GM21515 (cell line): ENCODE measurements around the gene PRPSAP2.
A peak's percentile ranks its signal among the peaks of the same experiment; 100 is the strongest.
"Not testable (repeated sequence)": the region's sequence is repeated elsewhere in the genome, so short reads cannot be mapped to it uniquely, and the experiment has no call there.

ENCODE experiments used
- ATAC-seq: cut with Tn5 transposase; IDR thresholded peaks from one replicate; pipeline ENCODE4 v1.9.1; 2021; ENCODE audit not compliant: unreplicated experiment

PRPSAP2 gene, protein sequence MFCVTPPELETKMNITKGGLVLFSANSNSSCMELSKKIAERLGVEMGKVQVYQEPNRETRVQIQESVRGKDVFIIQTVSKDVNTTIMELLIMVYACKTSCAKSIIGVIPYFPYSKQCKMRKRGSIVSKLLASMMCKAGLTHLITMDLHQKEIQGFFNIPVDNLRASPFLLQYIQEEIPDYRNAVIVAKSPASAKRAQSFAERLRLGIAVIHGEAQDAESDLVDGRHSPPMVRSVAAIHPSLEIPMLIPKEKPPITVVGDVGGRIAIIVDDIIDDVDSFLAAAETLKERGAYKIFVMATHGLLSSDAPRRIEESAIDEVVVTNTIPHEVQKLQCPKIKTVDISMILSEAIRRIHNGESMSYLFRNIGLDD

DNA sequence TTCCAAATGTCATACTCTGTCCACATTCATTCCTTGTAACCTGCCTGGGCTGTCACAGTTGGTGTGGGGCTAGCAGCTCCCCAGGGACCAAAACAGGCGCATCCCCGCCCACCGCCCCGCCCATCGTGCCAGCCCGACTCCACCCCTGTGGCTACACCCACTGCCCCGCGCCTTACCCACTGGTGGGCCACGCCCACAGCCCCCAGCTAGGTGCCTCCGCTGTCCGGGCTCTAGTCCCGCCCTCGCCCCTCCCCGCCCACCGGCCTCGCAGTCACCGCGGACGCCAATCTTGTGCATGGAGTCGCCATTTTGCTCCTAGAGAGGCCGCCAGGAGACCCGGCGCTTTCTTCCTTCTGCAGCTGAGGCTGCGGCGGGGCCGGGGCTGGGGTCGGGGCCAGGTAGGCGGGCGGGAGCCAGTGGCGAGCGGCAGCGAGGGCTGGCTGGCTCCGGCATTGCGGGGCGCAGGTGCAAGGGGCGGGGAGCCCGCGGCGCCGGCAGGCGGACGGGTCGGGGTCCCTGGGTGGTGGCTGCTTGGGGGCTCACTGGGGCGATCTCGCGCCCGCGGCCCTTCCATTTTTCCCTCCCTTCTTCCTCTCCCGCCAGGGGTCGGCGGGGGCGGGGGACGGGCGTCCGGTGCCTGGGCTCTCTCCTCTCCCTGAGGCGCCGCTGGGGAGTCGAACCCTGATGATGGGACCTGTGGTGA lies at the start of gene PRPSAP2:
Gene PRPSAP2 (plus strand): TSS at position 268 of the 703 bp plus-strand sequence. CDS start 7,703 bp downstream, outside the sequence.
- peak; percentile 61 for ATAC-seq

- ATAC-seq = not testable (repeated sequence)
These were observed 42.0 kb upstream of the PRPSAP2 start for GRCh38 chr17:18815924-18816323.

- ATAC-seq = not testable (repeated sequence)
These were observed 41.2 kb upstream of the PRPSAP2 start for GRCh38 chr17:18816489-18817371.

DNA sequence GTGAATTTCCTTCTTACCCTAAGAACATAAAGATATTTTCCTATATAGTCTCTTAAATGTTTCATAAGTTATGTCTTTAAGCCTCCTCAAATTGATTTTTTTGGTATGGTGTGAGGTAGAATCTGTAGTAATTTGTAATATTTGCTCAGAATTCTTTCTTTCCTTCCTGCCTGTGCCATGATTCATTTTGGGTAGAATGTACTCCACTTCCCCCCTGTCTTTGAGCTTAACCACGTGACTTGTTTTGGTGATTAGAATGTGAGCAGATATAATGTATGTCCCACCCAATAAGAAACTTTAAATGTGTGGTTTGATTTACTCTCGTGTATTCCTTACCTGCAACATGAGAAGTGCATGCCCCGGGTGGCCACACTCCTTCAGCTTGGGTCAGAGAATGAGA lies 36.5 kb upstream of the PRPSAP2 start:
- ATAC-seq = not testable (repeated sequence)

- not testable (repeated sequence) for ATAC-seq
These were observed 30.3 kb upstream of the PRPSAP2 start for GRCh38 chr17:18827613-18828012.

GRCh38 chr17:18848501-18848900 lies 9.4 kb upstream of the PRPSAP2 start:
- ATAC-seq = no peak

GRCh38 chr17:18850679-18851078 lies 7.3 kb upstream of the PRPSAP2 start:
- ATAC-seq = no peak

GRCh38 chr17:18851201-18851600 lies 6.7 kb upstream of the PRPSAP2 start:
- ATAC-seq = no peak

GRCh38 chr17:18854956-18855355 lies 3.0 kb upstream of the PRPSAP2 start:
- no peak for ATAC-seq

- peak; percentile 68 for ATAC-seq
These were observed 1.9 kb upstream of the PRPSAP2 start for GRCh38 chr17:18855831-18856569.

DNA sequence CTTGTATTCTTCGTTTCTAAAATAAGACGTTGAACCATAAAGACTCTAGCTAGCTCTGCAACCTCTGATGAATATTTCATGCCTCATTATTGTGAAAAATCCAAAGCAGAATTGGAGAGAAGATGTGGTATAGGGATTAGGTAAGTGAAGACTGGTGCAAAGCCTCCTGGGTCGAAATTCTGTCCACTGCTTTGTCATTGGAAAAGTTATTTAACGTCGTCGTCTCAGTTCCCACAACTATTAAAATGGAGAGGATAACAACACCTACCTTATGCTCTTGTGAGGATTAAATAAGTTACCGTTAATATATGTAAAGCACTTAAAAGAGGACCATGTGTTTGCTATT lies 1.4 kb upstream of the PRPSAP2 start:
- no peak for ATAC-seq

DNA sequence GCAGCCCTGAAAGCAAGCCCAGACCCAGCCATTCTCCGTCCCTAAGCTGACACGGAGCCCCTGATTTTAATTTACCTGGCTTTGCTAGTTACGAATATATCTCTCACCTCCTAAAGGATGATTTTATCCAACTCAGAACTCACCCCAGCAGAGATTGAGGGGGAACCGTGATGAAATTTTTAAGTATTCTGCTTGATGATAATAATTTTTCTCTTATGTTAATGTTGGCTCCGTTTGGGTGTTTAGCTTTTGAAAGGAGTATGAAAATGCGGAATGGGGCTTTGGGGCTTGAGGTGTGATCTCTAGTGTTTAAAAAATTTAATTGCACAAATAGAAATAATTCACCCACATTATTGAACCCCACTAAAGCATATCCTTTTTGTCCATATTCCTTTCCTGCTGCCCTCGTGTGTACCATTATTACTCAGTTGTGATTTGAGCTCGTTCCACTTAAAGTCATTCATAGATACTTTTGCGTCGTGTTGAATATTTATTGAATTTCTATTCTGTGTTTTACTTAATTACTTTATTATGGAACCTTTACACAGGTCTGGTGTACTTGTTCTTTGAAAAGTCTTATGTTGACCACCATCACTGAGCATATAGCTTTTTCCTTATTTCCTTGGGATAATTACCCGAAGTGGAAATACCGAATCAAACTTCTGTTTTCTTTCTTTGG lies 775 bp downstream of the PRPSAP2 start:
- no peak for ATAC-seq

DNA sequence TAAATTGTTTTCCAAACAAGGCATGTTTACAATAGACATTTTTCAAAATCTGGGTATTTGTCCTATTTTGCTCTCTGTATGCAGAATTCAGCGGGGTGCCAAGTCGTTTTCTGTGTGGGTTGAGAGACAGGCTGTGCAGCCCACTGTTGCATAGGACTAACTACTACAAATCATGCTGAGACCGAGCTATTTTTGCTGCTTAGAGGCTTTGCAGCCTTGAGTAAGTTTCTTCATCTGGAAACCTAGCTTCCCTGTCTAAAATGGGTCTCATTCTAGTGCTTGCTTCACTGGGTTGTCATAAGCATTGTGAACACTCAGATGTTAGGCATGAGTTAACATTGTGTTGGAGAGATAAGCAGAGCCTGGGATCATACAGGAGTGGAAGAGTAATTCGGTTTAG lies 1.3 kb downstream of the PRPSAP2 start:
- no peak for ATAC-seq

DNA sequence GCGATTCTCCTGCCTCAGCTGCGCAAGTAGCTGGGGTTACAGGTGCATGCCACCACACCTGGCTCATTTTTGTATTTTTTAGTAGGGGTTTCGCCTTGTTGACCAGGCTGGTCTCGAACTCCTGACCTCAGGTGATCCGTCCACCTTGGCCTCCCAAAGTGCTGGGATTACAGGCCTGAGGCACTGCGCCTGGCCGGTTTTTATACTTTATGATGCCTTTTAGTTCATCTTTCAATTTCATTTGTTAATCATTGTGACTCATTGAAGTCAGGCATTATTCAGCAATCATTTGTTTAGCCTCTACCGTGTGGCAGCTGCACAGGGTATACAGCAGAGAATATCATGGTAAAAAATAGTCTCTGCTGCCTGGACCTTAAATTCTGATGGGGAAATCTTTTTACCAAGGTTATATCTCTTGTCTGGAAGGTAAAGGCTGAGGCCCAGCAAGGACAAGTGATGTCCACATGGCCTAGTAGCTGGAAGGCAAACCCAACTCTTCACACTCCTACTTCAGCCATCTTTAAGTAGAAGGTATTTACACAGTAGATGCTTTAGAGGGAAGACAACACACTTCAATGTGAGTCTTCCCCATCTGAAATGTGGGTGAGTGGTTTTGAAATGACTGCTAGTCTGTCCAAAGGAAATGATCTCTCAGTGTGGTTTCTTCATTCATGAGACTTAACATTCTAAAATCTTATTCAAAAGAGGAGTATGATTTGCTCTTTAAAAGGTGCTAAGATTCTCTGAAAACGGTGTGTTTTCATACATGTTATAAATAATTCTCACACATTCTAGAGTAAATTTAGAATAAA lies 2.4 kb downstream of the PRPSAP2 start:
- ATAC-seq = peak; percentile 34

- ATAC-seq = no peak
These were observed 4.1 kb downstream of the PRPSAP2 start for GRCh38 chr17:18862011-18862410.

DNA sequence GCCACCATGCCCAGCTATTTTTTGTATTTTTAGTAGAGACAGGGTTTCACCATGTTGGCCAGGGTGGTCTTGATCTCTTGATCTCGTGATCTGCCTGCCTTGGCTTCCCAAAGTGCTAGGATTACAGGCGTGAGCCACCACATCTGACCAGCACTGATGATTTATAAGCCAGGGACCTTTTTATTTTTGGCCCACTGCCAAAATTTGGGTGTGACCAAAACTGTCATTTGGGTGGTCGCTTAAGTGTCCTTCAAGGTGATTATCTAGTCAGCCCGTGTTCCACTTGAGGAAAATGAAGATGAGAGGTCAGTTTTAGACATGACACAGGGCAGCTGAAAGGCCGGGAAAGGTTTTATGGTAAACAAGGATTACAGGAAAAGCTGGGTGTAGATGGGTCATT lies 7.1 kb downstream of the PRPSAP2 start:
- ATAC-seq = not testable (repeated sequence)

GRCh38 chr17:18866866-18867813 lies 9.2 kb downstream of the PRPSAP2 start:
- ATAC-seq = no peak

DNA sequence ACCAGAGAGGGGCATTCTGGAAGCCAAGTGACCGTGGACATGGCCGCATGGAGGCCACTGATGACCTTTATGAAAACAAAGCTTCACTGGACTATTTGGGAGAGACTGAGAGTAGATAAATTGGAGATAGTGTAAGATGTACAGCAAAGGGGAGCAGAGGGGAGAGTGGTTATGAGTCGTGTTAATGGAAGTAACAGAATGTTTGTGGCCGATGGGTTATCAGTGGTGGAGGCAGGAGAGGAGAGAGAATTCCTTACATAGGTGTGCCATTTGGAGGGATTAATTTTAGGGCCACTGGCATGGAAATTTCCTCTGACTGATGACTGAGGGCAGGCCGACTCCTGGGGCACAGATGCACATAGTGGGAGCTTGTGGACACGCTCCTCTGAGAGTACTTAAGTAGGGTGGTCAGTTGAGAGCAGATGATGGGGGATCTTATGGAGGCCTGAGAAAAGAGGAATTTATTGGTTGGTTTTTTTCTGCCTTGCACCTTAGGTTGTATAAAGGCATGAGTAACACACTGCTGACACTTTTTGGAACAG lies 19.2 kb downstream of the PRPSAP2 start:
- ATAC-seq = no peak
